Stimulated activated CD8-positive, alpha-beta memory T cell treated with anti-CD3 and anti-CD28 coated beads, Interleukin-7, amount 100 ng/mL, for 24 hours (primary cell): ENCODE results near the gene PLA2G4B.

Experiments used
- DNase-seq: peaks from one replicate; pipeline ENCODE4 v3.0.0-alpha.2; 2020; ENCODE audit warnings: low read depth

PLA2G4B gene

DNA sequence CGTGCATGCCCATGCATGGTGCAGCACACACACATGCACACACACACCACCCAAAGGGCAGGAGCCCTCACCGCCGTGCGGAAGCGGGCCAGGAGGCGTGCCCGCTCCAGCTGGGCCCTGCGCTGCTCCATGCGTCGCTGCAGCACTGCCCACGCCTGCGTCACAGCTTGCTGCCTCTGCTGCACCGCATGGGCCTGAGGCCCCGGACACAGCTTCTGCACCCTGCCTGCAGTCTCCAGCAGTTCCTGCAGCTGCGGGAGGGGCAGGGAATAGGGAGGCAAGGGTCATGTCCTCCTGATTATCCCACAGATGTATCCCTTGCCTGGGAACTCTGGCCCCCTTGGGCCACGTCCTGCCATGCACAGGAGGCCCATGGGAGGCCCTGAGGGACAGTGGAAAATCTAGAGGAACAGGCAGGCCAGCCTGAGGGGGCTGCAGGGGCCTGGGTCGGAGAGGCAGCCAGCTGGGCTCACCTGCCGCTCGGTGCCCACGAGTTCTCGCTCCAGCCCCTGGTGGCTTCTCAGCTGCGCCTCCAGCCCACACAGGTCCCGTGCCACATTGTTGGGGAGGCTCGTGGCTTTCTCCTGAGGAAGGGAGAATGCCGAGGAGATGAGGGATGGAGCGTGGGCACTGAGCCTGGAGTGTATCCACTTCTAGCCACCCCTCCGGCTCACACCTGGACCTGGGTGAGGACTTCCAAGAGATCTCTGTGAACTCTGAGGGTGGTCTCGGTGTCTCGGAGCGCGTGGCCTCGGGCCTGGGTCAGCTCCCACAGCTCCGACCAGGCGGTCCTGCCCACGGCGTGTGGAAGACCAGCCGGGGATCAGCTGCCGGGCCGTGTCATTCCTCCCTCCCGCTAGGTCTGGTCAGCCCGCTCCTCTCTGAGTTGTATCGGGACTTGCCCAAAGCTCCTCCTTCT is 31.4 kb downstream of the PLA2G4B start:
- DNase-seq, result no peak

DNA sequence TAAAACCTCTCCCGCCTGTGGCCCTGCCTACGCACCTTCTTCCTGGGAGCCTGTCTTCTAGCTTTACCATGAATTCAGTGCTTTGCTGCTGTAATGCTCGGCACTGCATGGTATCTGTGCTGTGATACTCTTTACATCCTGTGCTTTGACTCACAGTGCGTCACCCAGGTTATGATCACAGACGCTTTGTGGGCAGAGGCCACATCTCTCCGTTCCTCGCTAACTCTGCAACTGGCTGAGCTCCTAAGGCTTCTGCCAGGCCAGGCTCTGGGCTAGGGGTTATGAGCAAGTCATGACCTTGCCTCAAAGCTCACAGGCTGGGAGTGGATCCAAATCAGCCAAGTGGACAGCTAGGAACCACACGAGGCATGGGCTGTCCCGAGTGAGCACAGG is 32.0 kb downstream of the PLA2G4B start:
- no peak for DNase-seq

DNA sequence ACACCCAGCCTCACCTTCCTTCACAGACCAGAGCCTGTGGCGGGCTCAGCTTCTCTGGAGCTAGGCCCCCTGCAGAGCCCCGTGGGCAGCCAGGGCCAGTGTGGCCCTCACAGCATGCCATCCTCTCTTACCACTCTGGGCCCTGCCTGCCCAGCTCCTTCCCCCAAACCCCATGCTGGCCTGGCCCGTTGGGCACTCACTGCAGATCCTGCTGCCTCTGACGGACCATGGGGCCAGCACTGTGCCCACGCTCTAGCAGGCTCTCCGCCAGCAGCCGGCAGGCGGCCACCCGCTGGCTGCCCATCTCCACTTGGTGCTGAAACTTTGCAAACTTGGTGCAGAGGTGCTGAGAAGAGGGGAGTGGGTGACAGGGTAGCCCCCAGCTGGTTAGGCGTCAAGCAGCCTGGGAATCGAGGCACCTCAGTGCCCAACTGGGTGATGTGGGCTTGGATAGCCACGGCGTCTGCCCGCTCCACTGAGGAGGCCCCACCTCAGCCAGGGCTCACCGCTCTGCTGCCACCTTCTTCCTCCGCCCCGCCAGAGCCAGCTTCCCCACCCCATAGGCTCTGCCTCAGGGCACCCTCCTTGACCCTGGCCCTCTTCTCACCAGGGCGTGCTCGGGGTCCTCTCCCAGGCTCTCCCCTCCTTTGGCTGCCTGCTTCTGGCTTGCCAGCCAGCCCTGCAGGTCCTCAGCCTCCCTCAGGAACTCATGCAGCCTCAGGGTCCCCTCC is 32.7 kb downstream of the PLA2G4B start:
- no peak for DNase-seq

DNA sequence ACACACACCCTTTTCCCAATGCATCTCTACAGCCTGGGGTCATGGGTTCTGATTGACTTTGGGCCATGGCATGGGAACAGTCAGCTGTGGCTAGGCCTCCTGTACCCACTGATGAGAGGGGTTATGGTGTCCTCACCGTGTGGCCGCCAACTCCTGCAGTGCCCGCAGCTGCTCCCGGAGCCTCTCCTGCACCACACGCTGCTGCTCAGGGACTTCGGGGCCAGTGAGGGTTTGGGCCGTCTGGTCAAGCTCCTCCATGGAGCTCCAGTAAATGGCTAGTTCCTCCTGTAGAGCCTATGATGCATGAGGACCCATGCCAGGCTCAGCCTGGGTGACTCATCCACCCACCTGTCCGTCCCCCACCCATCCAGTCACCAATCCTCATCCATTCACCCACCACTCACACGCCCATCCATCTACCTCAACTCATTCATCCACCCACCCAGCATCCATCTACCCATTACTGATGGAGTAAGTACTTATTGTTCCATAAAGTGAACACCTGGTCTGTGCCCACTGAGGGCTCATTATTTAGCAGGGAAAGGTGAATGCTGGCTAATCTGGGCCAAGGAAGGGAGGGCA is 33.6 kb downstream of the PLA2G4B start:
- DNase-seq, result no peak

DNA sequence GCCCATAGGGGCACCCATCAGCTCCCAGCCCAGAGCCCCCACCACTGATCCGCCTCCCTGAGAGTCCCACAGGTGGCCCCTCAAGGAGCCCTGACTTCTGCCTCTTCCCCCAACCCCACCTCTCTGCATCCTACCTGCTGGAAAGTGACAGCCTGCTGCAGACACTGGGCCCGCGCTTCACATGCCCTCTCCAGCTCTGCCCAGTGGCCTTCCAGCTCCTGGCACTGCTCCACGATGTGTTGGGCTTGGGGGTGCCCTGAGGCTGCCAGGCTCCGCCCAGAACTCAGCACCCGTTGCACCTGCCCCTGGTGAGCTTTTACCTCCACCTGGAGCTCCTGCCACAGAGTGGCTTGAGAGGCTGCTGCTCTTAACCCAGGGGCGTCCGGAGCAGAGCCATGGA is 35.1 kb downstream of the PLA2G4B start:
- DNase-seq, result no peak

DNA sequence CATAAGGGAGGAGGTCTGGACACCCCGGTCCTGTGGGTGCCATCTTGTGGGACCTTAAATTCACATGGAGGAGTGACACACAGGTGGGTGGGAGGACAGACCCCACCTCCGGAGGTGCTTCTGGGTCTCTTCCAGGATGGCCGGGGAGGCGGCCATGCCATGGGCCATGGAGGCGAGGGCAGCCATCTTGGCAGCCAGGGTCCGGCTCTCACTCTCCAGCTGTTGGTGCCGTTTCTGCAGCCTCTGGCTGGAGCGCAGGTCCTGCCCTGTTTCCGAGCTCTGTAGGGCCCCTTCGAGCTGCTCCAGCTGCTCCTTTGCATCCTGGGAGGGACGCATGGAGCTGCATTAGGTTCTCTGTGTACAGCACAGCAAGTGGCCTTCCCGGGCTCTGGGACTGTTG is 36.1 kb downstream of the PLA2G4B start:
- DNase-seq, result no peak

DNA sequence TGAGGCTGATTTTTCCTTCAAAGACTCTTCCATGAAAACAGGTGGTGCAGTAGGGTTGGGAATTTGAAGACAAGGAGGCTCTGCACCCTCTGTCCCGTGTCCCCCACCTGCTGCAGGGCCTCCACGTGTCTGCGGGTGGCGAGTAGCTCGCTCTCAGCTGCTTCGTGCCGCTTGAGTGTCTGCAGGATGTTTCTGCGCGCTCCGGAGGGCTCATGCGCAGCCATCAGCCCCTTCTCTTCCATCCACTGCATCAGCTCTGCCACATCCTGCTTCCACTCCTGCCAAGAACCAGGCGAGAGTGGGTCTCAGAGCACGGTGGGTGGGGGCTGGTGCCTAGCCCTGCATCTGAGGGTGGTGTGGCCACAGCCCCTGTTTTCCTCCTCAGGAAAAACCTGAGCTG is 37.4 kb downstream of the PLA2G4B start:
- DNase-seq, result no peak

DNA sequence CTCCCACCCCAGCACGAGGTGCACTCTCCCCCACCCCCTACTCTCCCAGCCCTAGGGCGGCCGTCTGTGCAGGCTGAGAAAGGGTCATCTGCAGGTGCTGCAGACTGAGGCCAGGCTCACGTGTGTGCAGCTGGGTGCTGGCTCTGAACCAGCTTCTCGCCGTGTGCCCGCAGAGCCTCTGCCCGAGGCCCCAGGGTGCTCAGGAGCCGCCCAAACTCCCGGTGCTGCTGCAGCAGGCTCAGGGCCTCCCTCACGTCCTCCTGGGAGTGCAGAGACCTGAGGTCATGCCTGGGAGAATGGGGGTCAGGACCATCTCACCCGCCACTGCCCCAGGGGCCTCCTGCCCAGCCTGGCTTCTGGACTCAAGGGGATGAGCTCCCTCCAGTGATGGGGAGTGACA is 38.0 kb downstream of the PLA2G4B start:
- DNase-seq, result no peak

DNA sequence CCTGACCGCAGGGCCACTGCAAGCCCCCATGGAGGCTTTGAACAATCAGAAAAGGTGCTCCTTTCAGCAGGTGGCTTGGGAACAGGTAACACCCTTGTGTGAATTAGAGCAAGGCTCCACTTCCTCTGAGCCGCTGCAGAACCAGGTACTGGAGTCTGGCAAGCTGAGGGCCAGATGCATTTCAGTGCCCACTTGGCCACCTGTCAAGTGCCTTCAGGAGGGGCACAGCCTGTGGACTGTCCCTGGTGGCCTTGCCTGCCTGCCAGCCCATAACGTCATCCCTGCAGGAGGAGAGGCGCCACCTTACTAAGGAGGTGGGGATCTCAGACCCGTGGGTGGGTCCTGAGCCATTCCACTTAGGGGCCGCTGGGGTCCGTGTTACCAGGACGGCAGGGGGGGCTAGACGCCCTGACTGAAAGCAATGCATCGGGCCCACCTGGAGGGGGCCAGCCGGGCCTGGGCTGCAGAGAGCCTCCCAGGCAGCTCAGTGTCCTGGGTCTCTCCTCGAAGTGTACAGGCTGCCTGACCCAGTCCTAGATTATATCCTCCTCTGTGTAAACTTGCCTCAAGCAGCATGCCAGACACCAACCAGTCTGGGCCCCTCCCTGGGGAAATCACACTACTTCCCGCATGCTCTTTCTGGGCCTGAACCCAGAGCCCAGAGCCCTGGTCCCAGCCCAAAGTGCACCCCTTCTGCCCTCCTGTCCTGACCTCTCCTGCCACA is 39.1 kb downstream of the PLA2G4B start:
- no peak for DNase-seq

DNA sequence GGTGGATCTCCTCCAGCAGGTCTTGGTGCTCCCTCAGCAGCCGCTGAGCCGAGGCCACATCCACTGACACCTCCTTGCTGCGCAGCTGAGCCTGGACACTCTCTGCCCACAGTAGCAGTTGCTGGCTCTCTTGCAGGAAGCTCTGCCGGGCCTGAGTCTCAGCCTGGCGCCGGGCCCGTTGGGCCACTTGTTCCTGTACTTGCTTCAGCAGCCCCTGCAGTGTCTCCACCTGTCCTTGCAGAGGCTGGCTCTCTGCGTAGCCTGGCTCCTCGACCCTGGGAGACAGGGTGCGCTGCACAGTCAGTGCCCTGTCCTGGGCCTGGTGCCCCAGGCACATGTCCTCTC is 39.7 kb downstream of the PLA2G4B start:
- DNase-seq, result no peak

DNA sequence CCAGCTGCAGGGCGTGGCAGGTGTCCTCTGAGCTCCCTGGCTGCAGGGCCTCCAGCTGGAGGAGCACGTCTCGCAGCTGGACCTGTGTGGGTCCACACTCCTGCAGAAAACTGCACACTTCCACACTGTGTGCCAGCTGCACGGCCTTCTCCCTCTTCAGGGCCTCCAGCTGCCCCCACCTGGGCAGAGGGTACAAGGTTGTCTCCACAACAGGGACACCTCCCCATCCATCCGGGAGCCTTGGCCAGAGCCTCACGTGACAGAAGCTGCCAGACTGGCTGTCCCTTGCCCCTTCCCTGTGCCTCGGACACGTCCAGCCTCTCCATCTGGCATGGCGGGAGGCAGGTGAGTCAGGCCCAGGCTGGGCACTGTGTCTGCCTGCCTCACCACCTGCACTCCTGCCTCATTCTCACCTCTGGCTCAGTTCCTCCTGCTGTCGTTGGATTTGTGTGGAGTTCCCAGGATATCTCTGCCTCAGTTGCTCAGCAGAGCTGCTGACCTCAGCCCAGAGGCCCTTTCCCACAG is 40.7 kb downstream of the PLA2G4B start:
- no peak for DNase-seq

DNA sequence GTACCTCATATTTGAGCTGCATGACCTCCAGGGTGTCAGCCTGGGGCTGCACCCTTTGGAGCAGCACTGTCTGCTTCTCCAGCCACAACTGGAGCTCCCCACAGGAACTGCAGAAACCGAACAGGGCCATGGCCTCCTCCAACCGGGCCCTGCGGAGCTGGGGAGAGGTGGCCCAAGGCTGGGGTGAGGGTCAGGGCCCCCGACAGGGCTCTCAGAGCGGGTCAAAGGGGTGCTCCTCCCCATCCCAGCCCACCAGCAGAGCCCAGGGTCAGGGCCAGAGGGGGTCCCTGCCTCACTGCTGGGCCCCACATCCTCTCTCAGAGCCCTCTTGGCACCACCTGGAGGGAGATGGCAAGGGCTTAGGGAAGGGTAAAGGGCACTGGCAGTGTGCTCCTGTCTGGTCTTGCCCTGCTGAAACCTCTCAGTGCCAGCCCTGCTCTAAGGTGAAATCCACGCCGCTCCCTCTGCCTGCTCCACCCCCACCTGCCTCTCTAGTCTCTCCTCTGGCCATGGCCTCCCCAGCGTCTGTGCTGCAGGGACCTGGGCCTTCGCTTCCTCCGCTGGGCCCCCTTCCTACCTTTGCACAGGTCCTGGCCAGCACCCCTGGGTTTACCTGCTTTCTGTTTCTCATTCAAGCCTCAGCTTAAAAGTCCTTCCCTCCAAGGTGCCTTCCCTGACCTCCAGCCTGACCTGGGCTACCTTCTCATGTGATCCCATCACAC is 41.7 kb downstream of the PLA2G4B start:
- no peak for DNase-seq

DNA sequence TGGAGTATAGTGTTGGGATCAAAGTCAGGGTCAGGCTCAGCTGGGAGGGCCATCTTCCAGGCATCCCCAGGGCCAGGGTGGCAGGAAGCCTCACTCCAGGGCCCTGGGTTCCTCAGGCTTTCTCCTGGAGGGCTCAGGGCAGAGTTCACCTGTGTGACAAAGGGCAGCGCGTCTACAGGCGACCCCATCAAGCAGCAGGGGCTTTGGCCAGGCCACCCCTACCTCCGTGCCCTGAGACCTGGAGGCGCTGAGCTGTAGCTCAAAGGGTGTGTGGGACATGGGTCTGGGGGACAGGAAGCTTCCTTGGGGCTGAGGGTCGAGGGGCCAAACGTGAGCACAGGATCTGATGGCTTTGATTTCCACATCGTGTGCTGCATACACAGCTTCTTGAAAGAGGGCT is 42.4 kb downstream of the PLA2G4B start:
- DNase-seq, result no peak

DNA sequence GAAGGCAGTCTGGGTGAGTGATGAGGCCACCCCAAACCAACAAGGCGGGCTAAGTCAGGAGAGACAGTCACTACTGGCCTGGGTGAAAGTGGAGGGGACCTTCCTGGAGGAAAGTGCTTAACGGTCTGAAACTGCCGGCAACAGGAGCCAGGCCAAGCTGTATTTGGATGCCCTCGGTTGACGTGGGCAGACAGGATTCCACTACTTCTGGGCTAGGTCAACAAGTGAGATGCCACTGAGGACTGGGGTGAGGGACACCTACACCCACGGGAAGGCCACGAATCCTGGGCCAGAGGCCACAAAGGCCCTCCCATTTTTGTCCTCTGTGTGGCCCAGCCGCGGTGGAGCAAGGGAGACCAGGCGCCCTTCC is 42.9 kb downstream of the PLA2G4B start:
- no peak for DNase-seq

DNA sequence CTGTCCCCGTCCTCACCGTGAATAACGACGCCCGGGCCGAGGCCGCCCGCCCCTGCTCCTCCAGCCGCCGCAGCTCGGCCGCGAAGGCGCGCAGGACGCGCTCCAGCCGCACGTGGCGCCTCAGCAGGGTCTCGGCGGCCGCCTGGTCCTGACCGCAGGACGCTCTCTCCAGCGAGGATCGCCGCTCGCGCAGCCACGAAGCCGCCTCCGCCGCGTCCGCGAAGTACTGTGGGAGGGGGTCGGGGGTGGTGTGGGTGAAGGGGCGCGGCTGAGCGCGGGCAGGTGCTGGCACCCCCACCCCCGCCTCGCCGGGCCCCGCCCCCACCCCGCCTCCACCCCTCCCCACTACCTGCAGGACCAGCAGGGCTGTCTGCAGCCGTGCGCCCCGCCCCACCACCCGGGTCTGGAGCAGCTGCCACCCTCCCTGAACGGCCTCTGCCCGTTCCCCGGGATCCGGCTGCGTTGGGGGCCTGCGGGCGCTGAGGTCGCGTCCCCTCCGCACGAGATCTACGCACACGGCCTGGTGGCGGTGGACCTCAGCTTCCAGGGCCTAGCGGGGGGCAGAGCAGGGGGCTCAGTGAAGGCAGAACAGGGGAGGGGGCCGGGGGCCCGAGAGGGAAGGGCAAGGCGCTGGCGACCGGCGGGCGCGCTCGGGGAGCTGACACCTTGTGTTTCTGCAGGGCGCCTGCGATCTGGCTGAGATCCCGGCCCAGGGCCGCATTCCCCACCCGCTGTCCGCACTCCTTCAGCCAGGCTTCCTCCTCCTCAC is 43.5 kb downstream of the PLA2G4B start:
- DNase-seq, result no peak

DNA sequence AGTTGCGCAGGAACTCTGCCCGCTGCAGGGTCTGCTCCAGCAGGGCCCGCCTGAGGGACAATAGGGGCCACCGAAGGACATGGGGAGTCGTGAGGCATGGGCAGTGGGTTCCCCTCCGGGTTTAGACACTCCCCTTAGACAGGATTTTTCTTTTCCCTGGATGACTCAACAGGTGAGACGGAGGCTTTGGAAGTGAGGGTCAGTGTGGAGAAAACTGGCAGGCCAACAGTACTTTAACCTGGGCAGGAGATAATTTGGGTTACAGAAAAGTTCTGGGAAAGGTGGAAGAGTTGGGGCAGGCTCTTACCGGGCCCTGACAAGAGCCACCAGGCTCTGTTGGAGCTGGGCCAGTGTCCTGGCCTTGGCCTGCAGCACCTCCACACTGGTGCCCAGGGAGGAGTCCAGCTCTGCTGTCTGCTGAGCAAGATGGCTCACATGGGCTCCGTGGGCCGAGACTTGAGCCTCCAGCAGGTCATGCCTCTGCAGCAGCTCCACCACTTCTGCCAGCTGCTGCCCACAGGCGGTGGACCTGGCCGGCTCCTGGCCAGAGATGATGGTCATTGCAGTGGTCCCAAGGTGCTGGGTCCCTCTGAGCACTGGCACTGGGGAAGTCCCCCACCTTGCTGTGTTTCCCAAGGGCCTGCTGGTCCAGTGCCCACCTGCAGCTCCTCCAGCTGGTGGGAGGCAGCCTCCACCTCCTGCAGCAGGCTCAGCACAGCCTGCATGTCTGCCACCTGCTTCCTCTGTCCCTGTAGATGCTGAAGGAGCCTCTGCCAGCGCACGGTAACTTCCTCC is 44.2 kb downstream of the PLA2G4B start:
- no peak for DNase-seq

DNA sequence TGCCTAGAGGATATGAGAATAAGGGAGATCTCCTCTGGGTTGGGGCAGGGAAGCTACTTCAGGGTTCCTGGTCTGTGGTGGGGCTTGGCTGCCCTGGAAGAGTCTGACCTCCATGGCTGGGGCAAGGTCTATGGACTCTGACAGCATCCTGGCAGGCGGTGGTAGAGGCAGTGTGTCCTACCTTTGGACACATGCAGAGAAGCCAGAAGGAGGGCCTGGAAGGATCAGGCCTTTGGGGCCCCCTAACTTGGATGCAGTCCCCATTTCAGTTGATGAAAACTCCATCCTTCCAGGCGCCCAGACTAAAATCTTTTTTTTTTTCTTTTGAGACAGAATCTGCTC is 44.8 kb downstream of the PLA2G4B start:
- no peak for DNase-seq

DNA sequence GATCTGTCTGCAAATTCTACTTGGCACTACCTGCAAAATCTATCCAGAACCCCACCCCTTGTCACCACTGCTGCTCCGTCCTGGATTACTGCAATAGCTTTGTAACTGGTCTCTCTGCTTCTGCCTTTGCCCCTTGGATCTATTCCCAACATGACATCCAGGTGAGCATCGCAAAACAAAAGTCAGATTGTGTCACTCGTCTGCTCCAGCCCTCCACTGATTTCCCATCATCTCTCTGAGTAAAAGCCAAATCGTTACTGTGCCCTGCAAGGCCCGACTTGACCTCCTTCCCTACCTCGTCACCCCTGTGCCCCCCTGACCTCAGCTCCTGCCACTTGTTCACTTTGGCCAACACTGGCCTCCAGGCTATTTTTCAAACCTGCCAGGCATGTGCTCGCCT is 45.8 kb downstream of the PLA2G4B start:
- DNase-seq, result no peak

DNA sequence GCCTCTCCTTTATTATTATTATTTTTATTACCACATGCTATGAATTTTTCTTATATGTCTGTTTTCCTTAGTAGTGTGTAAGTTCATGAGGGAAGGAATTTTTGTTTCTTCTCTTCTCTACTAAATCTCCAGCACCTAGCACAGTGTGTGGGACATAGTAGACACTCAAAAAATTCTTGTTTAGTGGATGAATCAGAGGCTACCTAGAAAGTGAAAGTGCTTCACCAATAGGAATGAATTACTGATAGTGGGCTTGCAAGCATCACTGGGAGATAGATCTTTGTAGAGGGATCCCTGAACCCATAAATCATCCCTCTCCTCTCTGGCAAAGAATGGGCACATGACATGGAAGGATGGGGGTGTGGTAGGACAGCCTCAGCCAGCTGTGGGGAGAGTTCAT is 46.7 kb downstream of the PLA2G4B start:
- no peak for DNase-seq

DNA sequence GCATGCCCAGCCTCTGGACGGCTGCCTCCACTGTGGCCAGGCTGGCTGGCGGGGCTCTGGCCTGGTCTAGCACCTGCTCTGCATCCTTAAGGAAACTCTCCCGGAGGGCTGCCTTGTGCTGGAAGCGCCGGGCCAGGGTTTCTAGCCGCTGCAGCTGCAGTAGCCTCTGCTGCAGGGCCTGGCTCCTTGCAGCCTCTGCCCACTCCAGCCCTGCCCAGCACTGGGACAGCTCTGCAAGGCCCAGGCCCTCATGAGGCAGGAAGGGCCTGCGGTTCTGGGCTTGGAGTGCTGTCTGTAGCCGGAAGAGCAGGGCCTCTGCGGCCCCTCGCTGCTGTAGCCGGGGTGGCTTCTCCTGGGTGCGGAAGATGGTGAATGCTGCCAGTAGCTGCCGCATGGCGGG is 47.2 kb downstream of the PLA2G4B start:
- no peak for DNase-seq
